ENCODE results near the gene SLC24A3.
A peak's percentile ranks its signal among the peaks of the same experiment; 100 is the strongest.
"Not testable (repeated sequence)": the region's sequence is repeated elsewhere in the genome, so short reads cannot be mapped to it uniquely, and the experiment has no call there.

The SLC24A3 gene

GRCh38 chr20:19658137-19658536 lies 445.7 kb downstream of the SLC24A3 start:
- no peak for DNase-seq

- no peak for DNase-seq
Measured at GRCh38 chr20:19659448-19659847, 447.0 kb downstream of the SLC24A3 start.

GRCh38 chr20:19660808-19661378 lies 448.5 kb downstream of the SLC24A3 start:
- no peak for DNase-seq

GRCh38 chr20:19661717-19662636 lies 449.5 kb downstream of the SLC24A3 start:
- peak; percentile 59 for DNase-seq

- DNase-seq, result no peak
Measured at GRCh38 chr20:19662637-19662995, 450.2 kb downstream of the SLC24A3 start.

GRCh38 chr20:19668418-19668817 lies 456.0 kb downstream of the SLC24A3 start:
- no peak for DNase-seq

- no peak for DNase-seq
Measured at GRCh38 chr20:19670829-19671228, 458.4 kb downstream of the SLC24A3 start.

GRCh38 chr20:19671374-19671773 lies 458.9 kb downstream of the SLC24A3 start:
- DNase-seq, result no peak

- DNase-seq, result no peak
Measured at GRCh38 chr20:19672498-19672897, 460.1 kb downstream of the SLC24A3 start.

- DNase-seq, result peak; percentile 22
Measured at GRCh38 chr20:19673575-19673974, 461.1 kb downstream of the SLC24A3 start.

- no peak for DNase-seq
Measured at GRCh38 chr20:19676202-19676601, 463.8 kb downstream of the SLC24A3 start.

- DNase-seq, result no peak
Measured at GRCh38 chr20:19677336-19677735, 464.9 kb downstream of the SLC24A3 start.

- not testable (repeated sequence) for DNase-seq
Measured at GRCh38 chr20:19678591-19678990, 466.1 kb downstream of the SLC24A3 start.

- DNase-seq, result no peak
Measured at GRCh38 chr20:19679900-19680495, 467.6 kb downstream of the SLC24A3 start.

GRCh38 chr20:19682249-19682648 lies 469.8 kb downstream of the SLC24A3 start:
- DNase-seq, result no peak

- DNase-seq, result no peak
Measured at GRCh38 chr20:19683188-19683587, 470.7 kb downstream of the SLC24A3 start.

- no peak for DNase-seq
Measured at GRCh38 chr20:19683822-19684221, 471.4 kb downstream of the SLC24A3 start.

GRCh38 chr20:19688031-19688806 lies 475.8 kb downstream of the SLC24A3 start:
- peak; percentile 94 for DNase-seq

- DNase-seq, result no peak
Measured at GRCh38 chr20:19690462-19690861, 478.0 kb downstream of the SLC24A3 start.

- DNase-seq, result no peak
Measured at GRCh38 chr20:19691125-19691524, 478.7 kb downstream of the SLC24A3 start.

- peak; percentile 13 for DNase-seq
Measured at GRCh38 chr20:19692100-19692499, 479.7 kb downstream of the SLC24A3 start.

GRCh38 chr20:19692685-19693119 lies 480.3 kb downstream of the SLC24A3 start:
- peak; percentile 39 for DNase-seq

GRCh38 chr20:19693508-19693907 lies 481.1 kb downstream of the SLC24A3 start:
- DNase-seq, result no peak

Measured in EL (cell line).